T-cell (primary cell): Measurements from ENCODE around the gene IMPA2. TPM values are rescaled to one million over a fixed set of nuclear protein-coding genes. Genes with fewer than 3 reads are reported as not detected.
A peak's percentile ranks its signal among the peaks of the same experiment; 100 is the strongest.
"Not testable (repeated sequence)": the region's sequence is repeated elsewhere in the genome, so short reads cannot be mapped to it uniquely, and the experiment has no call there.

Experiments used
- ATAC-seq, 4 experiments: fragments of 200-7000 bp in 3 of 4; fragments of 150-1000 bp in 1 of 4; cut with Tn5 transposase; replicated peaks in 1 of 4; 1 replicate in 3 of 4; 2 replicates in 1 of 4; pipeline ENCODE4 v1.10.0; 2021; ENCODE audit warnings: moderate library complexity in 3 of 4, mild to moderate bottlenecking in 2 of 4, moderate number of reproducible peaks in 1 of 4
- CTCF ChIA-PET, 2 donors: fragments of 300-600 bp; sonication (Branson Sonifier 250); formaldehyde crosslinking; loops; one replicate each; lab custom pipeline; 2022; ENCODE audit warnings: antibody characterized with exemption in 2 of 2; lab: Charles Lee
- POLR2A ChIA-PET, 2 donors: fragments of 300-600 bp; sonication (Branson Sonifier 250); formaldehyde crosslinking; loops; one replicate each; lab custom pipeline; 2022; ENCODE audit warnings: antibody characterized with exemption in 2 of 2; lab: Charles Lee
- DNase-seq, 35 experiments: peaks; one replicate each; pipeline versions ENCODE4 v3.0.0 to v3.0.0-alpha.2; 2013 to 2023
- H3K27ac ChIP-seq: one replicate; pipeline ENCODE4 v1.5.1; 2013; ENCODE audit warnings: low read length
- H3K27me3 ChIP-seq, 2 experiments: replicated peaks in 1 of 2; 1 replicate in 1 of 2; 2 replicates in 1 of 2; pipeline versions ENCODE4 v1.6.1 to v1.7.0; 2013; ENCODE audit warnings: low read length in 1 of 2, mixed read lengths in 1 of 2; ENCODE audit not compliant: control insufficient read depth in 2 of 2, insufficient read depth in 2 of 2; ENCODE audit errors: extremely low read depth in 1 of 2
- H3K36me3 ChIP-seq, 2 donors: 1 replicate in 1 of 2; 2 replicates in 1 of 2; pipeline versions ENCODE4 v1.6.1 to v1.7.0; 2013; ENCODE audit warnings: low read length in 1 of 2; ENCODE audit not compliant: control insufficient read depth in 2 of 2, insufficient read depth in 1 of 2; ENCODE audit errors: extremely low read depth in 1 of 2
- H3K4me1 ChIP-seq, 2 experiments: 1 replicate in 1 of 2; 2 replicates in 1 of 2; pipeline versions ENCODE4 v1.6.1 to v1.7.0; 2013; ENCODE audit warnings: low read length in 2 of 2, mixed read lengths in 1 of 2; ENCODE audit not compliant: insufficient read depth in 2 of 2, control insufficient read depth in 1 of 2; ENCODE audit errors: extremely low read depth in 1 of 2
- H3K4me3 ChIP-seq, 2 donors: 1 replicate in 1 of 2; 2 replicates in 1 of 2; pipeline versions ENCODE4 v1.5.1 to v1.7.0; 2013; ENCODE audit warnings: mild to moderate bottlenecking in 2 of 2, low read length in 1 of 2, moderate library complexity in 1 of 2; ENCODE audit not compliant: control insufficient read depth in 1 of 2; ENCODE audit errors: extremely low read depth in 1 of 2
- H3K9me3 ChIP-seq: 2 replicates; pipeline ENCODE4 v1.7.0; 2013
- H3K27ac Mint-ChIP-seq, 2 donors: one replicate each; pipeline ENCODE4 v1.8.0; 2020 to 2021; ENCODE audit warnings: mild to moderate bottlenecking in 2 of 2, mixed read lengths in 2 of 2
- H3K27me3 Mint-ChIP-seq, 2 donors: one replicate each; pipeline ENCODE4 v1.8.0; 2021 to 2022; ENCODE audit warnings: mixed read lengths in 2 of 2
- H3K36me3 Mint-ChIP-seq: one replicate; pipeline ENCODE4 v1.8.0; 2021; ENCODE audit warnings: mixed read lengths
- H3K4me1 Mint-ChIP-seq, 3 donors: one replicate each; pipeline ENCODE4 v1.8.0; 2020 to 2022; ENCODE audit warnings: mixed read lengths in 3 of 3, mild to moderate bottlenecking in 1 of 3
- H3K4me3 Mint-ChIP-seq, 3 donors: one replicate each; pipeline ENCODE4 v1.8.0; 2020 to 2022; ENCODE audit warnings: mild to moderate bottlenecking in 3 of 3, mixed read lengths in 3 of 3, moderate library complexity in 3 of 3
- H3K9me3 Mint-ChIP-seq, 3 donors: one replicate each; pipeline ENCODE4 v1.8.0; 2020 to 2022; ENCODE audit warnings: mixed read lengths in 3 of 3
- WGBS: methylation state at CpG from one replicate; pipeline ENCODE4 v1.1.5; 2013; ENCODE audit warnings: missing lambda C conversion rate; ENCODE audit not compliant: insufficient coverage; 5-methylcytosine and 5-hydroxymethylcytosine counted together
- total RNA-seq, 35 experiments: library from RNA in 6 of 35; stranded (reverse) in 6 of 35; fragments of 120-200 nt in 1 of 35; gene quantifications; one replicate each; pipeline versions ENCODE4 v1.2.1 to v1.2.4 and lab custom pipeline; 2013 to 2026

IMPA2 gene
- total RNA-seq, 5 donors from 2014 or later (not counting 1 experiment from before 2014, with no cell fraction given): 3.1 to 12.2 (median 5.0) TPM

DNA sequence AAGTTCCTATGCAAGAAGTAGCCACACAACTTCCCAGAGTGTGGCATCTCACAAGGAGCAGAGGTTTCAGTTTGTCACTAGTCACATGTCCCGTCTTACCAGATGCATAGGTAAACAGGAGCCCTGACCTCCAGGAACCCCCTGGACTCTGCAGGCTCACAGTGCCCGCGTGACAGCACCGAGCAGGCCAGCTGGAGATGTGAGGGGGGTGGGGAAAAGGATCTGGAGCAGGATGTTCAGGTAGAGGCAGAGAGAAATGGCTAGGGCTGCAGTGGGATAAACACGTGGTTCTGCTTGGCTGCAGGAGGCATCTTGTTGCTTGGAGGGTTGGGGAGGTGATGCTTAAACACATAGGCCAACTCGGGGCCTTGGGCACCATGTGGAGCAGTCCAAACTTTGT is 54.2 kb downstream of the IMPA2 start:
- H3K4me3 Mint-ChIP-seq: no peak overlapping the region
- DNase-seq: no peak
- no peaks in the 10 kb centered on the region for H3K36me3 ChIP-seq
- peaks cover 4% of the 10 kb centered on the region for H3K36me3 Mint-ChIP-seq
- CTCF ChIA-PET: no interaction called here
- H3K4me1 Mint-ChIP-seq: peaks cover 2 to 6% (median 4%) of the 10 kb centered on the region in 3 donors
- H3K27me3 ChIP-seq: peaks cover 3 to 23% of the 10 kb centered on the region in 2 experiments
- WGBS: 78% methylated on average over 6 of the region's 6 CpGs
- no peaks in the 10 kb centered on the region for H3K9me3 Mint-ChIP-seq
- H3K27me3 Mint-ChIP-seq: peaks cover 4 to 11% of the 10 kb centered on the region in 2 donors
- H3K9me3 ChIP-seq: no peaks in the 10 kb centered on the region
- POLR2A ChIA-PET: no interaction called here
- ATAC-seq: no peak
- H3K27ac ChIP-seq: no peak overlapping the region
- peaks cover 0 to 11% of the 10 kb centered on the region in 2 experiments for H3K4me1 ChIP-seq
- H3K4me3 ChIP-seq: no peak overlapping the region
- H3K27ac Mint-ChIP-seq: no peak overlapping the region

DNA sequence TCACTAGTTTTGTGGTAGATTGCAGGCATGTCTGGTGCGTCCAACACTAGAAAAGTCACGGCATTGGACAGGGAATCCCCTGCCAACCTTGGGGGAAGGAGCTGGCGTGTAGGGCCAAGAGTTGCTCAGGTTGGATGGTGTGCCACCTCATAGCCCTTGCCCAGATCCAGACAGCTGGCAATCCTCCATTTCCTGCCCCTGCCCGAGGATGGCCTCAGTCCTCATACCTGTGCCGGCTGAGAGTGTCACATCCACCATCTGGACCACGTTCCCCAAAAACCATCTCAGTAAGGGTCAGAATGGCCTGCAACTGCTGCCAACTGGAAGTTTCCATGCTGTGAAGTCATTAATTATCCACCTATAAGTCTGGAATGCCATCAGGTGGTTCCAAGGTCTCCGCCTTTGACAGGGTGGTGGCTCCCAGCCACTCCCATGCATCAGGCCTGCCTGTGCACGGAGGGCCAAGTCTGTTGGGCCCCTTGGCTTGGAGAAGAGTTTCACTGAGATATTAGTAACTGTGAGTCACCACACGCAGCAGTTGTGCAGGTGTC is 55.0 kb downstream of the IMPA2 start:
- no peak overlapping the region for H3K4me3 Mint-ChIP-seq

DNA sequence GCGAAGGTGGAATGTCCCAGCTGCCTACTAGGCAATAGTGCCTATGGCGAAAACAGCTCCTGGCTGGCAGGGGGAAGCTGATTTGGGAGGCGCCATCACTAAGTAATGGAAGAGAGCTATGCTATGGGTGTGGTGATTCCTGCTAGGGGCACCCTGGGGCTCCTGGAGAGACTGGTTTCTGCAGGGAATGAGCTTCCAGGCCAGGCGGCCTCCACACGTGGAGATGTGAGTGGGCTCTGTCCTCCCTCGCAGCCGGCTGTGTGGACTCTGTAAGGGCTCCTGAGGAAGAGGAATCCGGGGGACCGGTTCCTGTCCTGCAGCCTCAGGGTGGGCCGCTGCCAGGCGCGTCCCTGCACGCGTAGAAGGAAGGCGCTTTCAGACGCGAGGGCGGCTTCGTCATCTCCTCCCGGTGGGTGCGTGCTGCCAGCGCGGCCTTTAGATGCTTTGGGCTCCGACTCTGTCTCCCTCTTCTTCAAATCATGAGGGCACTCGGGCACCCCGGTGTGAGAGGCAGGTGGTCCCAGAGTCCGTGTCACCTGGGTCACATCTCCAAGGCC is 56.9 kb downstream of the IMPA2 start:
- no peaks in the 10 kb centered on the region for H3K36me3 ChIP-seq
- ATAC-seq (peak; percentile 10 to 45 (median 38)), DNase-seq (peak in 5 of 35 experiments; percentile 2 to 12 (median 8))
- ChIA-PET POLR2A (no interaction called here), CTCF (interaction anchor here (0.5 to 3.3 kb wide), 9 partner anchors 12 to 628 kb away, joined by 3 to 26 read pairs (median 7); no protein-coding TSS in a partner anchor)
- no peak overlapping the region for H3K27ac ChIP-seq
- no peaks in the 10 kb centered on the region for H3K9me3 ChIP-seq
- peak overlapping the region in 1 of 2 donors; percentile 76 for H3K4me3 ChIP-seq
- peaks cover 3 to 27% of the 10 kb centered on the region in 2 experiments for H3K27me3 ChIP-seq
- Mint-ChIP-seq H3K36me3 (no peaks in the 10 kb centered on the region), H3K27ac (no peak overlapping the region), H3K9me3 (no peaks in the 10 kb centered on the region), H3K27me3 (peaks cover 14 to 15% of the 10 kb centered on the region in 2 donors), H3K4me3 (peak overlapping the region; percentile 13 to 71 (median 47)), H3K4me1 (peaks cover 2 to 6% (median 4%) of the 10 kb centered on the region in 3 donors)
- peaks cover 0 to 11% of the 10 kb centered on the region in 2 experiments for H3K4me1 ChIP-seq
- WGBS: 24% methylated on average over 26 of the region's 27 CpGs

More for the DNA sequence above, 55.0 kb downstream of the IMPA2 start:
- H3K27ac ChIP-seq: no peak overlapping the region
- CTCF ChIA-PET: interaction anchor here in 1 of 2 donors (0.6 to 1.7 kb wide), 3 partner anchors 33 to 97 kb away, joined by 3 to 5 read pairs (median 4); no protein-coding TSS in a partner anchor
- H3K9me3 ChIP-seq: no peaks in the 10 kb centered on the region
- H3K36me3 ChIP-seq: no peaks in the 10 kb centered on the region
- DNase-seq (no peak), ATAC-seq (no peak)
- no peak overlapping the region for H3K27ac Mint-ChIP-seq
- H3K27me3 Mint-ChIP-seq: peaks cover 5 to 11% of the 10 kb centered on the region in 2 donors
- peaks cover 2 to 6% (median 4%) of the 10 kb centered on the region in 3 donors for H3K4me1 Mint-ChIP-seq
- H3K36me3 Mint-ChIP-seq: no peaks in the 10 kb centered on the region
- H3K9me3 Mint-ChIP-seq: no peaks in the 10 kb centered on the region
- H3K27me3 ChIP-seq: peaks cover 3 to 23% of the 10 kb centered on the region in 2 experiments
- POLR2A ChIA-PET: interaction anchor here in 1 of 2 donors (0.5 kb wide), 1 partner anchor 303 kb away, joined by 5 read pairs; no protein-coding TSS in a partner anchor
- peaks cover 0 to 11% of the 10 kb centered on the region in 2 experiments for H3K4me1 ChIP-seq
- H3K4me3 ChIP-seq: no peak overlapping the region
- WGBS: 64% methylated on average over 7 of the region's 9 CpGs

DNA sequence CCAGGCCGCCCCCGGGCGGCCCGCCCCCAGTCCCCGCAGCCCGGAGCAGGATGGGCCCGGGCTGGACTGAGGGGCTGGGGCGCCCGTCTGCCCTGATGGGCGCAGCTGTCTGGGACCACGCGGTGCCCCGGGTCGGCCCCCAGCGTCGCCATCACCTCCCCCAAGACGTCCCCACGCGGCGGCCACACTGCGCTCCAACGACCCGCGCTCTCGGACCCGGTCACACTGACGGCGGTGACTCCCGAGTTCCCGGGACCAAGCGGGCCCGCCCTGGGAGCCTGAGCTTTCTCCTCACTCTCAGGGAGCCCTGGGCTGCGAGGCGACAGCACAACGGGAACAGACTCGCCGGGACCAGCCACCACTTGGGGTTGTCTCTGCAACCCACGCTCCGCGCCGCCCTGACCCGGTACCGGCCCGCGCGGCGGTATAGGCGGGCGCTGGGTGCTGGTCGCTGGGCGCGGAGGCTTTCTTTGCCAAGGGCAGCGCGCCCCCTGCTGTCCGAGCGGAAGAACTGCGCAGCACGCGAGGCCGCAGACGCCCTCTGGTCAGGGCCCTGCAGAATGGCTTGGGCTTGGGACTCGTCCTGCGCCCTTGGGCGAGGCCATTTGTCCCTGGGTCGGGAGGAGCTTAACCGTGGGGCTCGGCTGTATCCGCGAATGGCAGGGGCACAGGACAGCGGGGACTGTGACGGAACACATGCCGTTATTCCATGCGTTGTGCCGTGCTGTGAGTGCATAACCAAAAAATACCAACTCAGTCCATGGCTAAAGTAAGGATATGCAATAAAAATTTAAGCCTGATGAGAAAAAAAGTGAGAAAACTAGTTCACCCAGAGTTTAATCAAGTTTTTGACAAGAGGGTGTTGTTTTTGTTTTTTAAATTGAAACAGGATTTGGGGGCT is 57.6 kb downstream of the IMPA2 start:
- peaks cover 2 to 6% (median 4%) of the 10 kb centered on the region in 3 donors for H3K4me1 Mint-ChIP-seq
- peak; percentile 30 to 82 (median 57) for DNase-seq
- H3K9me3 Mint-ChIP-seq: no peaks in the 10 kb centered on the region
- H3K4me3 Mint-ChIP-seq: peak overlapping the region; percentile 37 to 71 (median 57)
- WGBS: 3% methylated on average over 74 of the region's 74 CpGs
- Histone ChIP-seq H3K36me3 (no peaks in the 10 kb centered on the region), H3K27me3 (peaks cover 3 to 30% of the 10 kb centered on the region in 2 experiments), H3K4me1 (peaks cover 0 to 11% of the 10 kb centered on the region in 2 experiments), H3K4me3 (peak overlapping the region; percentile 44 to 76), H3K27ac (no peak overlapping the region), H3K9me3 (no peaks in the 10 kb centered on the region)
- peak; percentile 91 to 94 (median 93) for ATAC-seq
- no peaks in the 10 kb centered on the region for H3K36me3 Mint-ChIP-seq
- ChIA-PET POLR2A (no interaction called here), CTCF (interaction anchor here (0.5 to 3.3 kb wide), 16 partner anchors 9 to 627 kb away, joined by 3 to 26 read pairs (median 4); no protein-coding TSS in a partner anchor)
- H3K27ac Mint-ChIP-seq: no peak overlapping the region
- peaks cover 16 to 18% of the 10 kb centered on the region in 2 donors for H3K27me3 Mint-ChIP-seq

DNA sequence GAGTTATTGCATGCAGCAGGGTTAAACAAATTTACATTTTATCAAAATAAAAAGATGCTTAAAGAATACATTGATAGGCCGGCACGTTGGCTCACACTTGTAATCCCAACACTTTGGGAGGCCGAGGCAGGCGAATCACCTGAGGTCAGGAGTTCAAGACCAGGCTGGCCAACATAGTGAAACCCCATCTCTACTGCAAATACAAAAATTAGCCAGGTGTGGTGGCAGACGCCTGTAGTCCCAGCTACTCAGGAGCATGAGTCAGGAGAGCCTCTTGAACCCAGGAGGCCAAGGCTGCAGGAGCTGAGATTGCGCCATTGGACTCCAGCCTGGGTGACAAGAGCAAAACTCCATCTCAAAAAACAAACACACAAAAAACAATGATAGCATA is 58.2 kb downstream of the IMPA2 start:
- H3K9me3 ChIP-seq, H3K27ac ChIP-seq, H3K9me3 Mint-ChIP-seq, H3K4me3 ChIP-seq, H3K27ac Mint-ChIP-seq, H3K36me3 ChIP-seq, POLR2A ChIA-PET, DNase-seq, H3K4me1 Mint-ChIP-seq, H3K36me3 Mint-ChIP-seq, H3K4me3 Mint-ChIP-seq, ATAC-seq: not testable (repeated sequence)
- Histone ChIP-seq H3K27me3 (peaks cover 3 to 31% of the 10 kb centered on the region in 2 experiments), H3K4me1 (peaks cover 0 to 11% of the 10 kb centered on the region in 2 experiments)
- CTCF ChIA-PET: interaction anchor here (0.5 to 3.3 kb wide), 12 partner anchors 9 to 307 kb away, joined by 3 to 26 read pairs (median 4); no protein-coding TSS in a partner anchor
- 65% methylated on average over 4 of the region's 6 CpGs for WGBS
- H3K27me3 Mint-ChIP-seq: peaks cover 18 to 22% of the 10 kb centered on the region in 2 donors

DNA sequence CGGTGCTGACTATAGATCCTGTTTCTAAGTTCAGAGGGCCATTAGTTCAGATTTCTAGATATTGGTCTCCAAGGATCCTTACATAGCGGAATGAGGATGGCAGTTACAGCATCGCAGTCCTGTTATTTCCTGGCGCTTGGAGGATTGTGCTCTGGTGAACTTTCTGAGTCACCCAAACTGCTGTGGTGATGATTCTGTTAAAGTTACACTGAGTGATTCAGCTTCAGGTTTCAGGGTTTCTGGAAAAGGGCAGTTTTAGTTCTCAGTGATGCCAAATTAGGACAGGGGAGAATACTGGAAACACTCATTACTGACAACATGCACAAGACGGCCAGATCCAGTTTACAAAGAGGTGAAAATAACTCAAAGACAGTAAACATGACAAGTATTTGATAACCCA is 60.3 kb downstream of the IMPA2 start:
- Mint-ChIP-seq H3K4me1 (peaks cover 2 to 6% (median 4%) of the 10 kb centered on the region in 3 donors), H3K27ac (no peak overlapping the region), H3K27me3 (peaks cover 22 to 31% of the 10 kb centered on the region in 2 donors), H3K9me3 (no peaks in the 10 kb centered on the region), H3K36me3 (no peaks in the 10 kb centered on the region), H3K4me3 (no peak overlapping the region)
- 53% methylated on average over 4 of the region's 5 CpGs for whole genome bisulfite sequencing
- no peaks in the 10 kb centered on the region for H3K36me3 ChIP-seq
- CTCF ChIA-PET: interaction anchor here in 1 of 2 donors (2.3 kb wide), 1 partner anchor 103 kb away, joined by 6 read pairs; no protein-coding TSS in a partner anchor
- peaks cover 0 to 11% of the 10 kb centered on the region in 2 experiments for H3K4me1 ChIP-seq
- no peak for DNase-seq
- peaks cover 3 to 35% of the 10 kb centered on the region in 2 experiments for H3K27me3 ChIP-seq
- H3K4me3 ChIP-seq: no peak overlapping the region
- POLR2A ChIA-PET: no interaction called here
- no peak for ATAC-seq
- no peak overlapping the region for H3K27ac ChIP-seq
- no peaks in the 10 kb centered on the region for H3K9me3 ChIP-seq
